K562 (cell line): ENCODE data around the gene ADAMTSL3. TPM values are rescaled to one million over a fixed set of nuclear protein-coding genes. Genes with fewer than 3 reads are reported as not detected.

ENCODE experiments used
- ATAC-seq: fragments of 200-7000 bp; cut with Tn5 transposase; 3 replicates; pipeline ENCODE4 v1.9.1; 2020; ENCODE audit warnings: moderate library complexity
- BruUV-seq: library from RNA; stranded (reverse); fragments of 400-500 nt; replicated peaks from 2 replicates; lab custom pipeline; 2021; lab: Mats Ljungman, UMichigan
- CTCF ChIA-PET: fragments of 300-600 bp; formaldehyde crosslinking; extraction: SDS; loops from one replicate; lab custom pipeline; 2021; ENCODE audit warnings: low intra/inter-chr PET ratio; lab: Yijun Ruan, JAX
- POLR2A ChIA-PET: fragments of 300-600, 350-650 bp; sonication (Branson Sonifier 250); formaldehyde crosslinking; extraction: SDS; loops from one replicate; lab custom pipeline; 2021; ENCODE audit warnings: antibody characterized with exemption, inconsistent platforms; lab: Yijun Ruan, JAX
- DNase-seq, 4 experiments: peaks; one replicate each; pipeline versions ENCODE4 v3.0.0 to v3.0.0-alpha.2; 2011 to 2018; ENCODE audit warnings: low spot score in 3 of 4, mixed read lengths in 3 of 4; ENCODE audit errors: extremely low read depth in 1 of 4
- FAIRE-seq: peaks from 2 replicates; lab custom pipeline; 2011; peaks lifted over from hg19 to GRCh38; lab: Jason Lieb, UNC
- H2AFZ ChIP-seq: 2 replicates; pipeline ENCODE4 v1.6.0; 2011; ENCODE audit warnings: low read depth, low read length, control low read depth, inconsistent platforms
- H3K27ac ChIP-seq: fragments of 200-600 bp; 3 replicates; pipeline ENCODE4 v1.8.0; 2011; ENCODE audit warnings: low read depth, mild to moderate bottlenecking, control low read depth, inconsistent platforms, low read length, moderate library complexity, mixed read lengths; ENCODE audit errors: extremely low read depth
- H3K27me3 ChIP-seq, 2 experiments: fragments of 300-600 bp in 1 of 2; 2 replicates in 1 of 2; 3 replicates in 1 of 2; pipeline versions ENCODE4 v1.6.0 to v1.8.0; 2011; ENCODE audit warnings: inconsistent platforms in 2 of 2, low read length in 2 of 2, mild to moderate bottlenecking in 1 of 2, mixed read lengths in 1 of 2, moderate library complexity in 1 of 2; ENCODE audit not compliant: control insufficient read depth in 2 of 2, insufficient read depth in 2 of 2
- H3K36me3 ChIP-seq: fragments of 300-600 bp; 3 replicates; pipeline ENCODE4 v1.8.0; 2011; ENCODE audit warnings: mild to moderate bottlenecking, low read length, inconsistent platforms; ENCODE audit not compliant: control insufficient read depth, insufficient read depth
- H3K4me1 ChIP-seq, 2 experiments: fragments of 200-600 bp in 1 of 2; replicated peaks in 1 of 2; 2 replicates in 1 of 2; 3 replicates in 1 of 2; pipeline versions ENCODE4 v1.5.1 to v1.8.0; 2011; ENCODE audit warnings: inconsistent platforms in 2 of 2, low read length in 2 of 2, mild to moderate bottlenecking in 1 of 2, mixed read lengths in 1 of 2, moderate library complexity in 1 of 2; ENCODE audit not compliant: control insufficient read depth in 2 of 2, insufficient read depth in 2 of 2
- H3K4me2 ChIP-seq: 2 replicates; pipeline ENCODE4 v1.6.1; 2011; ENCODE audit warnings: low read length, control low read depth, inconsistent platforms, mixed read lengths; ENCODE audit not compliant: insufficient read depth
- H3K4me3 ChIP-seq: fragments of 200-600 bp; sonication (generic), shearing (Covaris generic); 2 replicates; pipeline ENCODE4 v1.5.1; 2016; ENCODE audit warnings: control low read depth, inconsistent platforms
- H3K79me2 ChIP-seq: fragments of 200-600 bp; 3 replicates; pipeline ENCODE4 v1.8.0; 2011; ENCODE audit warnings: low read length, inconsistent platforms; ENCODE audit not compliant: control insufficient read depth, insufficient read depth
- H3K9ac ChIP-seq, 2 experiments: 2 replicates each; pipeline versions ENCODE4 v1.6.0 to v1.6.1; 2011; ENCODE audit warnings: low read depth in 2 of 2, low read length in 2 of 2, control low read depth in 1 of 2, inconsistent platforms in 1 of 2, mild to moderate bottlenecking in 1 of 2, mixed read lengths in 1 of 2; ENCODE audit not compliant: insufficient read depth in 1 of 2
- H3K9me1 ChIP-seq: one replicate; pipeline ENCODE4 v1.6.0; 2011; ENCODE audit warnings: inconsistent platforms, mild to moderate bottlenecking, low read length, moderate library complexity; ENCODE audit not compliant: control insufficient read depth, insufficient read depth
- H3K9me3 ChIP-seq: replicated peaks from 2 replicates; pipeline ENCODE4 v1.5.1; 2011; ENCODE audit warnings: low read depth, low read length, inconsistent platforms; ENCODE audit not compliant: control insufficient read depth, insufficient read depth
- H4K20me1 ChIP-seq: replicated peaks from 2 replicates; pipeline ENCODE4 v1.6.1; 2011; ENCODE audit warnings: low read length, inconsistent platforms, mixed read lengths; ENCODE audit not compliant: control insufficient read depth, insufficient read depth
- DNMT1 ChIP-seq: fragments of 450-650 bp; IDR thresholded peaks from 2 replicates; pipeline ENCODE4 v1.6.1; 2016; ENCODE audit warnings: antibody characterized with exemption, mild to moderate bottlenecking
- FUS ChIP-seq: fragments of 200-400 bp; formaldehyde crosslinking; optimal IDR thresholded peaks from 2 replicates; pipeline ENCODE3; 2017; ENCODE audit warnings: low read depth, low read length
- GATA2 ChIP-seq: sonication (generic); formaldehyde crosslinking; IDR thresholded peaks from 2 replicates; pipeline ENCODE4 v1.4.0; 2020; ENCODE audit warnings: mild to moderate bottlenecking, missing genetic modification reagents
- MED1 ChIP-seq: sonication (generic); formaldehyde crosslinking; IDR thresholded peaks from 2 replicates; pipeline ENCODE4 v1.8.1; 2023; ENCODE audit warnings: missing genetic modification reagents, borderline replicate concordance
- NFXL1 ChIP-seq: fragments of 450-650 bp; formaldehyde crosslinking; IDR thresholded peaks from 2 replicates; pipeline ENCODE4 v1.4.0; 2021; ENCODE audit warnings: mild to moderate bottlenecking
- RBM17 ChIP-seq: fragments of 200-400 bp; formaldehyde crosslinking; IDR thresholded peaks from 2 replicates; pipeline ENCODE4 v1.6.1; 2017; ENCODE audit warnings: low read depth, mild to moderate bottlenecking, low read length, borderline replicate concordance
- ZNF217 ChIP-seq: sonication (generic); formaldehyde crosslinking; IDR thresholded peaks from 2 replicates; pipeline ENCODE4 v1.8.0; 2022; ENCODE audit warnings: mild to moderate bottlenecking, missing genetic modification reagents
- ZNF277 ChIP-seq: fragments of 250-450 bp; sonication (Bioruptor Pico); IDR thresholded peaks from 2 replicates; pipeline ENCODE4 v1.8.0; 2022; ENCODE audit warnings: inconsistent platforms, mild to moderate bottlenecking, moderate library complexity, borderline replicate concordance
- ZNF696 ChIP-seq: fragments of 250-450 bp; sonication (Bioruptor Pico); conservative IDR thresholded peaks from 2 replicates; pipeline ENCODE4 v1.4.0; 2020; ENCODE audit warnings: mild to moderate bottlenecking, moderate library complexity
- WGBS: fragments of 100-300 bp; shearing (Covaris generic); methylation state at CpG from one replicate; pipeline ENCODE4 v1.1.6; 2016; ENCODE audit warnings: low coverage, mixed read lengths; ENCODE audit not compliant: insufficient coverage; ENCODE audit errors: missing lambda C conversion rate; 5-methylcytosine and 5-hydroxymethylcytosine counted together
- in situ Hi-C: fragments of 300-500 bp; cut with MboI; formaldehyde crosslinking; loops from 4 replicates; pipeline ENCODE4 v1.15.0; 2018; ENCODE audit warnings: inconsistent platforms, mixed read lengths
- intact Hi-C: fragments of 100-400 bp; cut with micrococcal nuclease; formaldehyde crosslinking; loops from 2 replicates; pipeline ENCODE4 v1.14.2; 2022
- polyA plus RNA-seq, 8 experiments: library from polyadenylated mRNA; depleted of rRNA in 4 of 8; stranded (reverse) in 5 of 8; unstranded in 3 of 8; fragments of >200 nt; fragmentation: Nextera tagmentation in 2 of 8; fragmentation: Illumina TruSeq in 1 of 8; extraction: Ambion mirVana in 2 of 8; extraction: Trizol in 1 of 8; gene quantifications; 2 replicates each; pipeline versions ENCODE4 v1.2.1 to v1.2.3, GENCODE V29; 2011 to 2014; ENCODE audit warnings: inconsistent platforms in 1 of 8, missing spikeins in 1 of 8
- total RNA-seq, 7 experiments: library from RNA; depleted of rRNA in 6 of 7; stranded (reverse); fragments of >200 nt in 6 of 7; fragmentation: Illumina TruSeq in 2 of 7; extraction: Trizol in 2 of 7; gene quantifications; 2 replicates each; pipeline versions ENCODE4 v1.2.1 to v1.2.3, GENCODE V29; 2011 to 2021; ENCODE audit warnings: low replicate concordance in 1 of 7
- TF ChIP-seq, protein P1 (sequence below): fragments of 450-650 bp; IDR thresholded peaks from 2 replicates; pipeline ENCODE4 v1.6.1; 2016; ENCODE audit warnings: mild to moderate bottlenecking
- TF ChIP-seq, protein P2 (sequence below), 2 experiments: IDR thresholded peaks in 1 of 2; conservative IDR thresholded peaks in 1 of 2; 2 replicates each; pipeline ENCODE4 v1.6.1; 2016; ENCODE audit warnings: low read depth in 2 of 2, mild to moderate bottlenecking in 1 of 2, missing compliant biosample characterization in 1 of 2, missing genetic modification characterization in 1 of 2, moderate library complexity in 1 of 2
- TF ChIP-seq, protein P3 (sequence below): conservative IDR thresholded peaks from 2 replicates; pipeline ENCODE4 v1.6.1; 2011; ENCODE audit warnings: low read depth, mild to moderate bottlenecking, low read length; ENCODE audit not compliant: control insufficient read depth
- TF ChIP-seq, protein P4 (sequence below), 2 experiments: fragments of 450-650 bp in 1 of 2; sonication (generic) in 1 of 2; formaldehyde crosslinking; conservative IDR thresholded peaks; 2 replicates each; pipeline versions ENCODE4 v1.4.0 to v1.8.1; 2020 to 2022; ENCODE audit warnings: mild to moderate bottlenecking in 1 of 2, missing genetic modification reagents in 1 of 2

Gene ADAMTSL3
- total and polyA plus RNA-seq, 9 of the 15 experiments (the other 6 are each of a cell fraction or from before 2014, with no cell fraction given): 0.01 to 0.18 (median 0.07) TPM; not detected in 3

DNA sequence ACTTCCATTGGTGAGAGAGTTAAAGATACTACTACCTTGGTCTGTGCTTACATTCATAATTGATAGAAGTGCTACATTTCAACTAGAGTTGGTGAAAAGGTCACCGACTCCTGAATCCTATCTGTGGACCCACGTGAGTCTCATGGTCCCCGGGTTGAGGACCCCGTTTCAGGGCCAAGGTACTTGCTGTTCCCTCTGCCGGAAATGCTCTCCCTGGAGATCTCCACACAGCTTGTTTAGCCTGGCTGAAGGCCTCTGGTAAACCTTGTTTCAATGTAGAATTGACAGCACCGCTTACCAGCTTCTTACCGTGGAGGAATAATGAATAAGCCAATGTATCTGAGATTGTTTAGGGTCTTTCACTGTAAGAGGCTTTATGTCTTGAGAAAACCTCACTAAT lies 355.7 kb downstream of the ADAMTSL3 start:
- Histone ChIP-seq H3K4me2 (no peak overlapping the region), H4K20me1 (no peaks in the 10 kb centered on the region), H3K36me3 (no peaks in the 10 kb centered on the region), H3K79me2 (no peaks in the 10 kb centered on the region), H3K4me3 (no peak overlapping the region), H3K9me3 (no peaks in the 10 kb centered on the region), H2AFZ (no peak overlapping the region), H3K27ac (no peak overlapping the region), H3K27me3 (no peaks in the 10 kb centered on the region), H3K4me1 (no peaks in the 10 kb centered on the region), H3K9ac (no peak overlapping the region), H3K9me1 (no peaks in the 10 kb centered on the region)
- DNase-seq: no peak
- no TSS peak for BruUV-seq
- ATAC-seq: no peak
- FAIRE-seq: no peak
- 0% methylated on average over 7 of the region's 7 CpGs for whole genome bisulfite sequencing
- ChIA-PET POLR2A (no interaction called here), CTCF (no interaction called here)
- in situ Hi-C loops (no loop called here), intact Hi-C loops (no loop called here)
- TF ChIP-seq ZNF217 (CRISPR knock-in tag): no peak
- TF ChIP-seq, protein P1, sequence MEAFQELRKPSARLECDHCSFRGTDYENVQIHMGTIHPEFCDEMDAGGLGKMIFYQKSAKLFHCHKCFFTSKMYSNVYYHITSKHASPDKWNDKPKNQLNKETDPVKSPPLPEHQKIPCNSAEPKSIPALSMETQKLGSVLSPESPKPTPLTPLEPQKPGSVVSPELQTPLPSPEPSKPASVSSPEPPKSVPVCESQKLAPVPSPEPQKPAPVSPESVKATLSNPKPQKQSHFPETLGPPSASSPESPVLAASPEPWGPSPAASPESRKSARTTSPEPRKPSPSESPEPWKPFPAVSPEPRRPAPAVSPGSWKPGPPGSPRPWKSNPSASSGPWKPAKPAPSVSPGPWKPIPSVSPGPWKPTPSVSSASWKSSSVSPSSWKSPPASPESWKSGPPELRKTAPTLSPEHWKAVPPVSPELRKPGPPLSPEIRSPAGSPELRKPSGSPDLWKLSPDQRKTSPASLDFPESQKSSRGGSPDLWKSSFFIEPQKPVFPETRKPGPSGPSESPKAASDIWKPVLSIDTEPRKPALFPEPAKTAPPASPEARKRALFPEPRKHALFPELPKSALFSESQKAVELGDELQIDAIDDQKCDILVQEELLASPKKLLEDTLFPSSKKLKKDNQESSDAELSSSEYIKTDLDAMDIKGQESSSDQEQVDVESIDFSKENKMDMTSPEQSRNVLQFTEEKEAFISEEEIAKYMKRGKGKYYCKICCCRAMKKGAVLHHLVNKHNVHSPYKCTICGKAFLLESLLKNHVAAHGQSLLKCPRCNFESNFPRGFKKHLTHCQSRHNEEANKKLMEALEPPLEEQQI: no peak
- TF ChIP-seq GATA2 (CRISPR knock-in tag): no peak
- TF ChIP-seq ZNF277 (CRISPR knock-in tag): no peak
- TF ChIP-seq ZNF696 (CRISPR knock-in tag): no peak
- no peak for TF ChIP-seq FUS
- no peak for TF ChIP-seq RBM17
- TF ChIP-seq, protein P2, sequence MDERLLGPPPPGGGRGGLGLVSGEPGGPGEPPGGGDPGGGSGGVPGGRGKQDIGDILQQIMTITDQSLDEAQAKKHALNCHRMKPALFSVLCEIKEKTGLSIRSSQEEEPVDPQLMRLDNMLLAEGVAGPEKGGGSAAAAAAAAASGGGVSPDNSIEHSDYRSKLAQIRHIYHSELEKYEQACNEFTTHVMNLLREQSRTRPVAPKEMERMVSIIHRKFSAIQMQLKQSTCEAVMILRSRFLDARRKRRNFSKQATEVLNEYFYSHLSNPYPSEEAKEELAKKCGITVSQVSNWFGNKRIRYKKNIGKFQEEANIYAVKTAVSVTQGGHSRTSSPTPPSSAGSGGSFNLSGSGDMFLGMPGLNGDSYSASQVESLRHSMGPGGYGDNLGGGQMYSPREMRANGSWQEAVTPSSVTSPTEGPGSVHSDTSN (CRISPR knock-in tag; IDR thresholded peaks at IDR 0.05; ENCODE audit: low read depth): no peak
- TF ChIP-seq, protein P2 (tag; conservative IDR thresholded peaks at IDR 0.05; ENCODE audit: low read depth): no peak
- TF ChIP-seq MED1 (CRISPR knock-in tag): no peak
- TF ChIP-seq NFXL1: no peak
- TF ChIP-seq, protein P3, sequence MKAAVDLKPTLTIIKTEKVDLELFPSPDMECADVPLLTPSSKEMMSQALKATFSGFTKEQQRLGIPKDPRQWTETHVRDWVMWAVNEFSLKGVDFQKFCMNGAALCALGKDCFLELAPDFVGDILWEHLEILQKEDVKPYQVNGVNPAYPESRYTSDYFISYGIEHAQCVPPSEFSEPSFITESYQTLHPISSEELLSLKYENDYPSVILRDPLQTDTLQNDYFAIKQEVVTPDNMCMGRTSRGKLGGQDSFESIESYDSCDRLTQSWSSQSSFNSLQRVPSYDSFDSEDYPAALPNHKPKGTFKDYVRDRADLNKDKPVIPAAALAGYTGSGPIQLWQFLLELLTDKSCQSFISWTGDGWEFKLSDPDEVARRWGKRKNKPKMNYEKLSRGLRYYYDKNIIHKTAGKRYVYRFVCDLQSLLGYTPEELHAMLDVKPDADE: no peak
- TF ChIP-seq, protein P4, sequence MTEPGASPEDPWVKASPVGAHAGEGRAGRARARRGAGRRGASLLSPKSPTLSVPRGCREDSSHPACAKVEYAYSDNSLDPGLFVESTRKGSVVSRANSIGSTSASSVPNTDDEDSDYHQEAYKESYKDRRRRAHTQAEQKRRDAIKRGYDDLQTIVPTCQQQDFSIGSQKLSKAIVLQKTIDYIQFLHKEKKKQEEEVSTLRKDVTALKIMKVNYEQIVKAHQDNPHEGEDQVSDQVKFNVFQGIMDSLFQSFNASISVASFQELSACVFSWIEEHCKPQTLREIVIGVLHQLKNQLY (CRISPR knock-in tag; conservative IDR thresholded peaks at IDR 0.05): no peak
- TF ChIP-seq DNMT1: no peak
